Cardiac muscle cell (in vitro differentiated cells and primary cell): Measurements from ENCODE around the gene HEYL. TPM values are rescaled to one million over a fixed set of nuclear protein-coding genes. Genes with fewer than 3 reads are reported as not detected.

Experiments used
- DNase-seq, 2 donors: peaks; one replicate each; pipeline versions ENCODE4 v3.0.0 to v3.0.0-alpha.2; 2010 to 2017; ENCODE audit warnings: low read depth in 1 of 2, low spot score in 1 of 2
- H3K27ac ChIP-seq: fragments of 200-600 bp; sonication (generic); 2 replicates; pipeline ENCODE4 v1.5.1; 2016
- H3K27me3 ChIP-seq: fragments of 200-600 bp; sonication (generic); 2 replicates; pipeline ENCODE4 v1.6.0; 2016; ENCODE audit warnings: control low read depth
- H3K36me3 ChIP-seq: fragments of 200-600 bp; sonication (generic); 2 replicates; pipeline ENCODE4 v1.5.1; 2016; ENCODE audit warnings: control low read depth
- H3K4me1 ChIP-seq: fragments of 200-600 bp; sonication (generic); 2 replicates; pipeline ENCODE4 v1.8.1; 2017; ENCODE audit warnings: low read depth, mild to moderate bottlenecking, mixed run types
- H3K4me3 ChIP-seq: fragments of 200-600 bp; sonication (generic); 2 replicates; pipeline ENCODE4 v1.5.1; 2016; ENCODE audit warnings: mild to moderate bottlenecking
- H3K9me3 ChIP-seq: fragments of 200-600 bp; sonication (generic); 2 replicates; pipeline ENCODE4 v1.5.1; 2017; ENCODE audit warnings: low read depth, mild to moderate bottlenecking, control low read depth
- CTCF ChIP-seq: IDR thresholded peaks from 2 replicates; pipeline ENCODE4 v1.5.1; 2012; ENCODE audit warnings: low read depth, mild to moderate bottlenecking, low read length
- polyA plus RNA-seq: library from polyadenylated mRNA; unstranded; fragments of >200 nt; fragmentation: Nextera tagmentation; extraction: Ambion mirVana; gene quantifications from 2 replicates; pipeline ENCODE4 v1.2.1, GENCODE V29; 2016
- total RNA-seq: library from RNA; depleted of rRNA; stranded (reverse); fragments of >200 nt; gene quantifications from 2 replicates; pipeline ENCODE4 v1.2.3, GENCODE V29; 2016

HEYL gene
- total and polyA plus RNA-seq, 2 experiments from 2014 or later, result 0.71 to 1.0 TPM

GRCh38 chr1:39628807-39629350, 10.6 kb downstream of the HEYL start:
- Histone ChIP-seq H3K4me3 (no peak overlapping the region), H3K27me3 (peaks cover 4% of the 10 kb centered on the region), H3K9me3 (no peaks in the 10 kb centered on the region), H3K36me3 (no peaks in the 10 kb centered on the region), H3K27ac (no peak overlapping the region), H3K4me1 (peaks cover 14% of the 10 kb centered on the region)
- TF ChIP-seq CTCF, result no peak
- DNase-seq, result no peak

- peaks cover 14% of the 10 kb centered on the region for H3K4me1 ChIP-seq
- H3K27ac ChIP-seq, result no peak overlapping the region
- no peak for TF ChIP-seq CTCF
- DNase-seq, result no peak
- no peak overlapping the region for H3K4me3 ChIP-seq
- H3K36me3 ChIP-seq, result no peaks in the 10 kb centered on the region
- no peaks in the 10 kb centered on the region for H3K9me3 ChIP-seq
- no peaks in the 10 kb centered on the region for H3K27me3 ChIP-seq
Measured at GRCh38 chr1:39626646-39627045, 12.8 kb downstream of the HEYL start.

GRCh38 chr1:39625462-39626273, 13.8 kb downstream of the HEYL start:
- H3K36me3 ChIP-seq, result no peaks in the 10 kb centered on the region
- peaks cover 14% of the 10 kb centered on the region for H3K4me1 ChIP-seq
- no peak overlapping the region for H3K4me3 ChIP-seq
- TF ChIP-seq CTCF, result no peak
- H3K27ac ChIP-seq, result peak overlapping the region; percentile 3
- DNase-seq, result peak; percentile 65 to 97
- H3K9me3 ChIP-seq, result no peaks in the 10 kb centered on the region
- no peaks in the 10 kb centered on the region for H3K27me3 ChIP-seq

- DNase-seq, result no peak
- Histone ChIP-seq H3K27me3 (no peaks in the 10 kb centered on the region), H3K27ac (no peak overlapping the region), H3K36me3 (no peaks in the 10 kb centered on the region), H3K9me3 (no peaks in the 10 kb centered on the region), H3K4me1 (peaks cover 14% of the 10 kb centered on the region), H3K4me3 (no peak overlapping the region)
- no peak for TF ChIP-seq CTCF
Measured at GRCh38 chr1:39625009-39625408, 14.4 kb downstream of the HEYL start.

- peak in 1 of 2 donors; percentile 18 for DNase-seq
- no peaks in the 10 kb centered on the region for H3K36me3 ChIP-seq
- TF ChIP-seq CTCF, result no peak
- H3K27ac ChIP-seq, result no peak overlapping the region
- no peaks in the 10 kb centered on the region for H3K27me3 ChIP-seq
- H3K9me3 ChIP-seq, result no peaks in the 10 kb centered on the region
- H3K4me1 ChIP-seq, result peaks cover 14% of the 10 kb centered on the region
- no peak overlapping the region for H3K4me3 ChIP-seq
Measured at GRCh38 chr1:39623053-39623452, 16.4 kb downstream of the HEYL start.
